CD4-positive, alpha-beta T cell treated with Interleukin-1 beta for 1 hour (primary cell): Measurements from ENCODE around the gene RRM1.
"Not testable (repeated sequence)": the region's sequence is repeated elsewhere in the genome, so short reads cannot be mapped to it uniquely, and the experiment has no call there.

Source experiments
- DNase-seq, 2 donors: peaks; one replicate each; pipeline ENCODE4 v3.0.0-alpha.2; 2020 to 2022

The RRM1 gene

DNA sequence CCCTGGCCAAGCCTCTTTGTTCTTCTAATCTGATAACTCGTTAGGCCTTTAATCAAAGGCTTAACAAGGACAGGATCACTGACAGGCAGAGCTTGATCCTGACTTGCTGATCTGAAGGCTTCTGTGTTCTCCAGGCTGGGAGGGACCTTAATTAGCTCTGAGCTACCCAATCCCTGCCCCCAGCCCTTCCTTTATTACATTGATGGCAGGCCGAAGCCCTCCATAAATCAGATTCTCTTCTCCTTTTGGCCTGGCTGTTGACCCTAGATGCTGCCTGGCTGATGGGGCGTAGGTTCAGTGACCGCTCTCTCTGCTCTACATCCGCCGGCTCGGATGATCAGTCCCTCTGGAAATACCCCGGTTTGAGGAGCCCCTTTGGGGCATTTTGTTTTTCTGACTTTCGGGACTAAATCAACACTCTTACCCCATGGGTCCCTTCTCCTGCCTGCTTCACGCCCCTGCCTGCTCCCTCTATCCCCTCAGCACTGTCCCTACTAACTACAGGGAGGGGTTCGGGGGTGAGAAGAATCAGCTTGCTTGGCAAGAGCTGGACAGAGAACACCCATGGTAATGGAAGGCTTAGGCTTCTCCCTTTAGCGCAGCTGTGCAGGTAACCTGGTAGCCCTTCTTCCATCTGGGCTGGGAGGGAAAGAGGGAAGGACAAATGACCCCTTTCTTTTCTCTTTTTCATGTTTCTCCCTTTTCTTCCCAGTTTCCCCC, 10.0 kb upstream of the RRM1 start:
- DNase-seq, result no peak

DNA sequence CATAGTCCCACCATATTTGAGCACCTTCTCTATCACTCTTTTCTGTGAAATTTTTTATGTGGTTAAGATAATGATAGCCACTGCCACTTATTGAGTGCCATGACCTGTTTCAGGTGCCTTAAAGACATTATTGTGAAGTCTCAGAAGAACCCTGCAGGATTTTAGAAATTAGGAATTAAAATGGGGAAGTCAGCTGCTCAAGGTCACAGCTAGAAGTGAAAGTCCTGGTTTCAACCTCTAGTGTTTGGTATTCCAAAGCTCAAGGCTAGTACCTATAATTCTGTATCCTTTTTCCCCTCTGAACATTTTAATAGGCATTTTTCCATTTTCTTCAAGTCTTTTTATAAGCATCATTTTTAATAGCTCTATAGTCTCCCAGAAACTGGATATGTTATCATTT, 9.0 kb upstream of the RRM1 start:
- no peak for DNase-seq

DNA sequence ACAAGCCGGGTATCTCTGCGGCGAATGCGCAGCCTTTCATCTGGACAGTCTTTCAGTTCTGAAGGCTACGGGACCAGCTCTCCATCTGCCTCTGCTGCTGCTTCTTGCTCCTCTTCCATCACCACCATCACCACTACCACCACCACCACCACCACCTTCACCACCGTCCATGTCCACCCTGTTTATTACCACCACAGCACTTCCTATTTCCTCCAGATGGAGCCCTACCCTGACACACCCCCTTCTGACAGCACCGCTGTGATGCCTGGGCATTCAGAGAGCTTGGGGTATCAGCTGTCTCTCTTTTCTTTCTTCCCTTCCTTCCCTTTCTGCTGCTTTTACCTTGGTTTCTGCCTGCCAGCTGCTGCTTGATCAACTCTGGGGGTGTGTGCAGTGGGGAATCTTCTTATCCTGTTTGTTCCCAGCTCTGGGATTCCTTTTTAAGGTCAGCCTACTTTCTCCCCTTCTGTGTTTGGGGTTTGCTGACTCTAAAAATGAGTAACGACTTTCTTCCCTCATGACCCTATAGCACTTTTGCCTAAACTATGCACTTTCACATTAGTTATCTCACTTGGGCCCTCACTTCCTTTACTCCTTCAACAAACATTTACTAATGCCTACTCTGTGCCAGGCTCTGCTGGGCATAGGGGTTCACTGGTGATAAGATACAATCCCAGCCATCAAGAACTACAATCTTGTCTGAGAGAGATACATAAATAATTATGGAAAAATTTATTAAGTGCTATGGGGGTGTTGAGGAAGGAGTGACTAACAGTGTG, 7.8 kb upstream of the RRM1 start:
- peak in 1 of 2 donors; percentile 15 for DNase-seq

DNA sequence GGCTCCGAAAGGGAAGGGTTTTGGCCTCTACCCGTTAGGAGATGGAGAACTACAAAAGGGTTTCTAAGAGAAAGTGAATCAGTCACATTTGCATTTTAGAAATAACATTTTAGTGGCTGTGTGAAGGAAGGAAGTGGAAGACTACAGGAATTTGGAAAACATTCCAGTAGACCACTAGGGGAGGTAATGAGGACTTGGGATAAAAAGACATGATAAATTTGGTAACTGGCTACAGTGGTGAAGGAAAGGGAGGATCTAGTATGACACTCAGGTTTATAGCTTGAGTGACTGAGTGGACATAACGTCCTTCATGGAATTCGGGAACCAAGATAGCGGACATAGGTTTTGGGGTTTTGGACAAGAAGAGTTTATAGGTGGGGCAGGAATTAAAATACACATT, 7.0 kb upstream of the RRM1 start:
- DNase-seq, result no peak

DNA sequence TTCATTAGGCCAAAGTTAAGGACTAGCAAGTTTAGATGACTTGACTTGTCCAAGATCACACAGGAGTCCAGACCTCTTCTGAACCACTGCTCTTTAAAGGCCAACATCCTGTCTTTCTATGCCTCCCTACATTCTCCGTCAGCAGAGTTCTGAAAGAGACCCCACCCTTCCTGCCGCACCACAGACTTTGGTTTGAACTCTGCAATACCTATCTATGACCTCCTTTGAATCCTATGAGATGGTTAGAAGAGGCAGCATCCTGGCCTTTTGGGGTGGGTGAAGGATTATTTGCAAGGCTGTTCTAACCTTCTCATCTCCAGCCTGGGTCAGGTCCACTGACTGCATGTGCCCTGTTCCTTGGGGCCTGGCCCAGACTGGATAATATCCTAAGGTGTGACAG, 4.3 kb upstream of the RRM1 start:
- DNase-seq, result peak; percentile 62 to 69

DNA sequence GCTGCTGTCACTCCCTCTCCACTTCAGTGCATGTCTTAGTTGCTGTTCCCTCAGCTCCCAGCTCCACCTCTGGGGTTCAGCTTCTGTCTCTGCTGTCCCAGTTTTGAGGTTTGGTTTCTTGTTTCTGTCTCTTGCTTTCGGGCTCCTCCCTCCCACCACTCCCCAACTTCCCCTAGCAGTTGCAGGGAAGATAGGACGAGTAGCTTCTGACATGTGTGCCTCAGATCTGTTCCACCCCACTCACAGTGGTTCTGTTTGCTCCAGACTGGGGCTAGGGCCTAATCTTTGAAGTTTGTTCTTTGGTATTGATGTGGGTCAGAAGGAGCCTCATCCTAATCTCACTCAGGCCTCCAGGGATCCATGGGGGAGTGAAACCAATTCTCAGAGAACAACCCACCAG, 2.6 kb upstream of the RRM1 start:
- DNase-seq, result peak; percentile 15 to 44

DNA sequence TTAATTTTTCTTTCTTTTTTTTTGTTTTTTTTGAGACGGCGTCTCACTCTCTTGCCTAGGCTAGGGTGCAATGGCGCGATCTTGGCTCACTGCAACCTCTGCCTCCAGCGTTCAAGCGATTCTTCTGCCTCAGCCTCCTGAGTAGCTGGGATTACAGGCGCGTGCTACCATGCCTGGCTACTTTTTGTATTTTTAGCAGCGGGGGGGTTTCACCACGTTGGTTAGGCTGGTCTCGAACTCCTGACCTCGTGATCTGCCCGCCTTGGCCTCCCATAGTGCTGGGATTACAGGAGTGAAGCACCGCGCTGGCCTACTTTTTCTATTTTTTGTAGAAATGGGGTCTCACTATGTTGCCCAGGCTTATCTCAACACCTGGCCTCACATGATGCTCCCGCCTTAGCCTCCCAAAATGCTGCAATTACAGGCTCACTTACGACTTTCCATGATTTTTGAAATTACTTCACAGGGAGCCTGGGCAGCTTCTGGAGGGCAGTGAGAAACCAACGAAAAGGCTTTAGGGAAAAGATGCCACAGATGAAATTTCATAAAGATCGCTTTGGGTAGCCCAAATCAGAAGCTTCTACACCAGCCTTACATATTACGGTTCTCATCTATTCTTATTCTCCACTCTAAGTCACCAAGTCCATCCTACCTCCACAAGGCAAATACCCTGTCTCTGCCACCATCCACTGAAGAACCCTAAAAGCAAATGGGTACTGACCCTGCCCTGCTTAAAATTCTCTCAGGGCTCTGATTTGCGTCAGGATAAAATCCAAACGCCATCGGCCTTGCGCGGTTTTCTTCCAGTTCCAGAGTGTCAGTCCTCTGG, 866 bp upstream of the RRM1 start:
- no peak for DNase-seq

DNA sequence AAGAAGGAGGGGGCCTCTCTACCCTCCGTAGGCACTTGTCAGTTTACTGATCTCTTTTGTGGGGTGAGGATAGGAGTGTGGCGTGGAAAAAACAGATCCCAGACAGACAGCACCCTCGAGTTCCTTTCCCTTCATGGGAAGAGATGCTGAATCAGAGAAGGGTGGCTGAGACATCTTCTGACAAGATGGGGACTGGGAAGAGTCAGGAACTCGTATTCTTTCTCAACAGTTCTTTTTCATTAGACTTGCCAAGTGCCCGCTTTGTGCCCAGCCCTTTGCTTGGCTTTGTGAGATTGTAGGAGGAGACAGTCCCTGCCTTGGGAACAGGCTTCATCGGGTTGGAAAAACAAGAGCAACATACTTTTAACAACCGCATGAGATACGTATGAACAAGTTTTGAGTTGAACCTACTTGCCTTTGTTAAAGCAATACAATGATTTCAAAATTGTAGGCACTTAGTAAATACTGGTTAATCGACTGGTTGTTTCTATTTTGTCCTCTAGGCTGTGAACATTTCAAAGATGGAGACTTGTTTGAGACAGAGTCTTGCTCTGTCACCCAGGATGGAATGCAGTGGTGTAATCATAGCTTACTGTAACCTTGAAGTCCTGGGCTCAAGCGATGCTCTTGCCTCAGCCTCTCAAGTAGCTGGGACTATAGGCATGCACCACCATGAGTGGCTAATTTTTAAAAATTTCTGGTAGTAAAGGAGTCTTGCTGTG, 1.1 kb downstream of the RRM1 start:
- DNase-seq, result peak in 1 of 2 donors; percentile 24

DNA sequence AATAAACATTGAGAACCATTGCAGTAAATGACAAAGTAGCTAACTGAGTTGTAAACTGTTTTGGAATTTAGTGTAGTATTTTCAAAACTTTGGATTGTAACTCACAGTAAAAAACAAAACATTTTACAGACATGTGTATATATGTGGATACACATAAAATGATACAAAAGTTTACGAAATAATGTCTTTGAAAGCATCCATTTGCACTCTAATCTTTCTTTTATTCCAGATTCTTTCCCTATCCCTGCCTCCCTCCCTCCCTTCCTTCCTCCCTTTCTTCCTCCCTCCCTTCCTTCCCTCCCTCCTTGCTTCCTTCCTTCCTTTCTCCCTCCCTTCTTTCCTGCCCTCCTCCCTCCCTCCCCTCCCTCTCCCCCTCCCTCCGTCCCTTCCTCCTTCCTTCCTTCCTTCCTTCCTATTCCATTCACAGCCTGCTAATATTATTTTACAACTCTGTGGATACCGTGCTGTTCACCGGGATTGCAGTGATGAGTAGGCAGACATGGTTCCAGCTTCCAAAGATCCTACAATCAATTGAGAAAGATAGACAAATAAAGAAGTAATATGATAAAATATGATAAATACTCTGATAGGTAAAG, 3.5 kb downstream of the RRM1 start:
- no peak for DNase-seq

DNA sequence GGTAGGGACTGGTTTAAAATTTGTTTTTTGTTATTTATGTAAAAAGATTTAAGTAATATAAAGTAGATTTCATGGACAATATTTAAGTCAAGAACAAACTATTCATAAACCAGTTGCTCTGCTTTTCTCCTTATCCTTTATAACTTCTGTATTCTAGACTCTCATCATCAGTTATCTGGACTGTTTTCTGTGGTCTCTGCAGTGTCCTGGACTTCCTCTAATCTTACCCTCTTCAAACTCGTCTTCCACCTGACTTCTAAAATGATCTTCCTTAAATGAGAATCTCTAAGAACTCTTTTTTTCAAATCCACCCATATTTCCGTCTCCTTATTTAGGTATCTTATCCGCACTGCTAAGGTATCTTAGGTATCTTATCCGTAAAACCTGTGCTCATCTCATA, 8.1 kb downstream of the RRM1 start:
- no peak for DNase-seq

DNA sequence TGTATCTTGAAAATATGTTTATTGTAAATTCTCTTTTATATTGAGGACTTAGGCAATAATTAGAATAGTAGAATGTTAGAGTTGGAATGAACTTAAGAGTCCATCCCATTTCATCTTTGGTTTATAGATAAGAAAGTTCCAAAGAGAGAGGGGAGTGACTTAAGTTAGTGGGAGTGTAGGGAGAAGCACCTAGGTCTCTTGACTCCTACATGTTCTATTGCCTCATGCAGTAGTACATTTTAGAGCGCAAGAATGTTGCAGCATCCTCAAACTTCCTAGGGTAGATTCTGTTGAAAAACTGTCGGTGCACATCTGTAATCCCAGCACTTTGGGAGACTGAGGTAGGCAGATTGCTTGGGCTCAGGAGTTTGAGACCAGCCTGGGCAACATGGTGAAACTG, 8.7 kb downstream of the RRM1 start:
- DNase-seq, result no peak

DNA sequence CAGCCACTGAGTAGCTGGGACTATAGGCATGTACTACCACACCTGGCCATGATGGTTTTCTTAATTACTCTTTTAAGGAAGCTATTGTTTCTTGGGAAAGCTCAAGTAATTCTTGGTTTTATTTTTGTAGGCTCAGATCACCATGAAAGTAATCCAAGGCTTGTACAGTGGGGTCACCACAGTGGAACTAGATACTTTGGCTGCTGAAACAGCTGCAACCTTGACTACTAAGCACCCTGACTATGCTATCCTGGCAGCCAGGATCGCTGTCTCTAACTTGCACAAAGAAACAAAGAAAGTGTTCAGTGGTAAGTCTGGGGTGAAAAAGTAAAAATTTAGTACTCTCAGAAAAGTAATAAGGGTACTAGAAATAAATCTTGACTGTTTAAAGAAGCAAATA, 11.3 kb downstream of the RRM1 start:
- DNase-seq, result no peak

DNA sequence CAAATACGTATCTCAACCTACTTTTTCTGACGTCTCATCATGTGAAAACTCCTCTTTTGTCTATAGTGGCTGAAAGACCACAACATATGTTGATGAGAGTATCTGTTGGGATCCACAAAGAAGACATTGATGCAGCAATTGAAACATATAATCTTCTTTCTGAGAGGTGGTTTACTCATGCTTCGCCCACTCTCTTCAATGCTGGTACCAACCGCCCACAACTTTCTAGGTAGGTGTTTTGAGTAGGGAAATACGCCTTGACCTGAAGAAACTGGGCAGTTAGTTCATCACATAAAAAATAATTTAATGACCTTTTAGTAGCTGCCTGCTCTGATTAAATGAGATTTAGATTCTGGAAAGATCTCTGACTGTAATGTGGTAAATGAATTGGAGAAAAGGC, 17.2 kb downstream of the RRM1 start:
- no peak for DNase-seq

DNA sequence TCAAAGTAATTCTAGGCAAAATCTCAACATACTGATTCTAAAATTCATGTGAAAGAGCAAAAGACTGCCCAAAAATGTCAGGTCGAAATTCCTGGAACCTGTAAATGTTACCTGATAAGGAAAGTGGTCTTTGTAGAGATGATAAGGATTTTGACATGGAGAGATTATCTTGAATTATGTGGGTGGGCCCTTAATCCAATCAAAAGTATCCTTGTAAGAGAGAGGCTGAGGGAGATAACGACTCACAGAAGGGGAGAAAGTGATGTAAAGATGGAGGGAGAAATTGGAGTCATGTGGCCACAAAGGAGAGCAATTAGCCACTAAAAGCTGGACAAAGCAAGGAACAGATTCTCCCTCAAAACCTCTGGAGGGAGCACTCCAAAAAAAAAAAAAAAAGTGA, 20.5 kb downstream of the RRM1 start:
- DNase-seq, result no peak

DNA sequence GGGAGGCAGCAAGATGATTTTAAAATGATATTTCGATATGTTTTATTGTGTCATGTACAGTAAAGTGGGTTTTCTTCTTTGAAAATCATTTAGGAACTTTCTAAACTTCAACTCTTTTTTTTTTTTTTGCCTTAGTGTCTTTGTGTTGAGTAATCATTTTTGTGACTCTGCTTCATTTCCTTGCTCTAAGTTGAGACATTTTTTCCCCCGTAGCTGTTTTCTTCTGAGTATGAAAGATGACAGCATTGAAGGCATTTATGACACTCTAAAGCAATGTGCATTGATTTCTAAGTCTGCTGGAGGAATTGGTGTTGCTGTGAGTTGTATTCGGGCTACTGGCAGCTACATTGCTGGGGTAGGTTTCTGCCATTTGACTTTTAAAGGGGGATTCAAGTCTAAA, 23.5 kb downstream of the RRM1 start:
- no peak for DNase-seq

DNA sequence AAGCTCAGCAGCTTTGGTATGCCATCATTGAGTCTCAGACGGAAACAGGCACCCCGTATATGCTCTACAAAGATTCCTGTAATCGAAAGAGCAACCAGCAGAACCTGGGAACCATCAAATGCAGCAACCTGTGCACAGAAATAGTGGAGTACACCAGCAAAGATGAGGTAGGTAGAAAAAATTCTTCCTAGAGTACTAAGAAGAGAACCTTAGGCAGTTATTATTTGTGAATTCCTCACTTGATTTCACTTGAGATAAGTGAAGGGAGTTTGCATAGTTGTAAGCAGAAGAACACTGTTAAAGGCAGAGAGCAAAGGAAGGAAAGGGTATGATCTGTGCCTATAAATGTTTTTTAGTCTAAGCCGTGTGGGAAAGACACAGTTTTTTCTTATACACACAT, 28.6 kb downstream of the RRM1 start:
- no peak for DNase-seq

DNA sequence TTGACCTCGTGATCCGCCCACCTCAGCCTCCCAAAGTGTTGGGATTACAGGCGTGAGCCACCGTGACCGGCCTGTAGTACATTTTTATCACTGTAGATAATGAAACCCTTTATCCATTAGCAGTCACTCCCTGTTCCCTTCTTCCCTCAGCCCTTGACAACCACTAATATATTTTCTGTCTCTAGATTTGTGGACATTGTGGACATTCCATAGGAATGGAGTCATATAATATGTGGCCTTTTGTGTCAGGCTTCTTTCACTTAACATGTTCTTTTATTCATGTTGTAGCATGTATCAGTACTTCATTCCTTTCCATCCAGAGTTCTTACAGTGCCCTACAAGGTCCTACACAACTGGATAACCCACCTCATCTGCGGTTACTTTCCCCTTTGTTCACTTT, 30.5 kb downstream of the RRM1 start:
- no peak for DNase-seq

DNA sequence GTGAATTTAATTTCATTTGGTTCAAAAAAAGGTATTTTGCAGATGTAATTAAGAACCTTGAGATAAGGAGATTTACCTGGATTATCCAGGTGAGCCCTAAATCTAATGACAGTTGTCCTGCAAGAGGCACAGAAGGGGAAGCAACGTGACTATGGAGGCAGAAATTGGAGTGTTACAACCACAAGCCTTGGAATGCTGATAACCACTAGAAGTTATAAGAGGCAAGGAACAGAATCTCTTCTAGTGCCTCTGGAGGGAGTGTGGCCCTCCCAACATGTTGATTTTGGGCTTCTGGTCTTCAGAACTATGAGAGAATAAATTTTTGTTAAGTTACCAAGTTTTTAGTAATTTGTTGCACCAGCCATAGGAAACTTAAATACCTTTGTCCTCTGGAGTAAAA, 32.8 kb downstream of the RRM1 start:
- DNase-seq, result no peak

DNA sequence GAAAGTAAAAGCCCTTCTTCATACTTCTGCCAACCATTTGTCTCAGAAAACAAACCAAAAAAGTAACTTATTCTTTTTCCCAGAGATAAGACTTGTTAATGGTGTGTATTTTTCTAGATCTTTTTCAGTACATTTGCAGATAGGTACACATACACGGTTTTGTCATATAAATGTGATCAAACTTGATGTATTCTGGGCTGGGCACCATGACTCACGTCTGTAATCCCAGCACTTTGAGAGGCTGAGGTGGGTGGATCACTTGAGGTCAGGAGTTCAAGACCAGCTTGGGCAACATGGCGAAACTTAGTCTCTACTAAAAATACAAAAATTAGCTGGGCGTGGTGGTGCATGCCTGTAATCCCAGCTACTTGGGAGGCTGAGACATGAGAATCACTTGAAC, 35.6 kb downstream of the RRM1 start:
- not testable (repeated sequence) for DNase-seq

DNA sequence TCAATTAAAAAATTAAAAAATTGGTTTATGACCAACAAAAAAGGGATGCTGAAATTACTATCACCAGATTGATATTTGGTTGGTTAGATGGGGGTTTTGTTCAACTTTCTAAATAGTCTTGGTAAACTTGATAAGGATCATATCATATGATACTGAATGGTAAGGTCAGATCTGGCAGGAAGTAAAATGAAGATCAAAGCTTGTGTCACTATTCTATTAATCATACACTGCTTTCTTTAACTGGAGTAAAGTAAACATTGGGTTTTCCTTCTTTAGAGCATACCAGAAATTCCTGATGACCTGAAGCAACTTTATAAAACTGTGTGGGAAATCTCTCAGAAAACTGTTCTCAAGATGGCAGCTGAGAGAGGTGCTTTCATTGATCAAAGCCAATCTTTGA, 40.2 kb downstream of the RRM1 start:
- DNase-seq, result no peak

DNA sequence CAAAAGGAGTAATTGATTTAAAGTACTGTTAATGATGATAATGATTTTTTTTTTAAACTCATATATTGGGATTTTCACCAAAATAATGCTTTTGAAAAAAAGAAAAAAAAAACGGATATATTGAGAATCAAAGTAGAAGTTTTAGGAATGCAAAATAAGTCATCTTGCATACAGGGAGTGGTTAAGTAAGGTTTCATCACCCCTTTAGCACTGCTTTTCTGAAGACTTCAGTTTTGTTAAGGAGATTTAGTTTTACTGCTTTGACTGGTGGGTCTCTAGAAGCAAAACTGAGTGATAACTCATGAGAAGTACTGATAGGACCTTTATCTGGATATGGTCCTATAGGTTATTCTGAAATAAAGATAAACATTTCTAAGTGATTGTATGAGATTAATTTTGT, 43.9 kb downstream of the RRM1 start:
- DNase-seq, result no peak

DNA sequence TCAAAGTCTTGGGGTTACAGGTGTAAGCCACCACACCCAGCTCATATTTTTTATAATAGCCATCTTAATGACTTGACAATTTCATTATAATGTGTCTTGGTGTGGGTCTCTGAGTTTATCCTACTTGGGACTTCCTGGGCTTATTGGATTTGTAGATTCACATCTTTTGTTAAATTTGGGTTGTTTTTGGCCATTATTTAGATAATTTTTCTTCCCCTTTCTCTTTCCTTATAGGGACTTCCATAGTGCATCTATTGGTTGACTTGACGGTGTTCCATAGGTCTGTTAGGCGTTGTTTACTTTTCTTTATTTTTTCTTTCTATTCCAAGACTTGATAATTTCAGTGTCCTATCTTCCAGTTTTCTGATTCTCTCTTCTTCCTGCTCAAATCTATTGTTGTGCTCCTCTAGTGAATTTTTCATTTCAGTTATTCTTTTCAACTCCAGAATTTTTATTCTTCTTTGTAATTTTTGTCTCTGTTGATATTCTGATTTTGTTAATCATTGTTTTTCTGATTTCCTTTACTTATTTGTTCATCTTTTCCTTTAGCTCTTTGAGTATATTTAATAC, 45.6 kb downstream of the RRM1 start:
- DNase-seq, result no peak
